ENCODE measurements around the gene HLCS. TPM values are rescaled to one million over a fixed set of nuclear protein-coding genes. Genes with fewer than 3 reads are reported as not detected.

Gene HLCS
- total and polyA plus RNA-seq, 2 of the 4 experiments (the other 2 are of a cell fraction): 10.6 to 21.0 TPM

DNA sequence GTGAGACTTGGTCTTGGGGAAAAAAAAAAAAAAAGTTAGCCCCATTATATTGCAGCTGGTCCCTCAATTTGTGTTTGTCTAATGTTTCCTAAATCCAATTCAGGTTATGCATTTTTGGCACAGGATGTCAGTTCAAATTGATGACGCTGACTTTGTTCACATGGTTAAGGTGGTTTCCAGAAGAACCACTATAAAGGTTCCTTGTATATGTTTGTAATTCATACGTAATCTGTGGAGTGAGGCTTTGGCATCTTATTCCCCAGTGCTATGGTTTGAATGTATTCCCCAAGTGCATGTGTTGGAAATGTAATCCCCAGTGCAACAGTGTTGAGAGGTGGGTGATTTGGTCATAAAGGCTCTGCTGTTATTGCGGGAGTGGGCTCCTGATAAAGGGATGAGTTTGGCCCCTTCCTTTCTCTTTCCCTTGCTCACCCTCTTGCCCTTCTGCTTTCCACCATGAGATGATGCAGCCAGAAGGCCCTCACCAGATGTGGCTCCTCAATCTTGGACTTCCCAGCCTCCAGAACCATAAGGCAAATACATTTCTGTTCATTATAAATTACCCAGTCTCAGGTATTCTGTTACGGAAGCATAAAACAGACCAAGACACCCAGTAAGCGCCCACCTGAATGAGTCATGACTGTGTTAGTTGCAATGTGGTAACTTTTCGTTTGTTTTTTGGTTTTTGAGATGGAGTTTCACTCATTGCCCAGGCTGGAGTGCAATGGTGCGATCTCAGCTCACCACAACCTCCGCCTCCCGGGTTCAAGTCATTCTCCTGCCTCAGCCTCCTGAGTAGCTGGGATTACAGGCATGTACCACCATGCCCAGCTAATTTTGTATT is 19.5 kb upstream of the HLCS start (continued):
- no peak for TF ChIP-seq FOS (IDR thresholded peaks at IDR 0.05; ENCODE audit: low read depth, low read length)

DNA sequence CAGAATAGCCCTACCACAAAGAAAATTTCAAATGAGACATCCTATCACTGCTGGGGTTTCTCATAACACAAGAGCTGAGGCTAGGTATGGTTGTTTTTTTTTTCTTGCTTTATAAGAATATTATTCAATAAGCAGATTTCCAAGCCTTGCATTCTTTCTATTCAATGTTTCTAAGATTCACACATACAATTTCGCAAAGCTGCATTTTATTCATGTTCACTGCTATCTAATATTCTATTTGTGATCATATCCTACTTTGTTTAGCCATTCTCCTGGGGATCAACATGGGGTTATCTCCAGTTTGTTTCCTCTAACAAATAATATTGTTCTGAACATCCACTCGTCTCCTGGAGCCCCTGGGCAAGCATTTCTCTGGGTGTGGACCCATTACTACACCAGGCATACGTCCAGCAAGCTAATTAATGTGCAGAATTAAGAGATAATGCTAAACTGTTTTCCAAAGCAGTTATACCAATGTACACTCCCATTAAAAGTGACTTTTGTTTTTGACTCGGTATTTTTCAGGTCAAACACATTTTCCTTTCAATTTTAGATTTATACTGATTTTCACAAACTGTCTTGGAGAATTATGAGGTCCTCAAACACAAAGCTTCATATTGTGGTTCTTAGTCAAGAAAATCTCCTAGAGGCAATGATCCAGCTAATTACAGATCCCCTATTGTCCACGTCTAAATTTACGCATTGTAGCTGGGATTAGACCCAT is 15.7 kb upstream of the HLCS start:
- Histone ChIP-seq H3K4me3 (ENCODE audit: insufficient read depth, low read depth, low read length) (no peak overlapping the region), H4K20me1 (ENCODE audit: insufficient read depth, low read length) (no peaks in the 10 kb centered on the region), H3K79me1 (ENCODE audit: low read depth in 1 of 2, low read length in 2 of 2) (peaks cover 0 to 6% of the 10 kb centered on the region in 2 experiments; a peak in 1 of 4 replicates), H3K36me3 (ENCODE audit: control insufficient read depth, insufficient read depth, low read length) (no peaks in the 10 kb centered on the region), H3K27ac (ENCODE audit: insufficient read depth, low read length) (no peak overlapping the region), H3K4me2 (ENCODE audit: low read depth, low read length) (no peak overlapping the region), H2BK15ac (ENCODE audit: low read depth, low read length) (no peak overlapping the region), H3K18ac (ENCODE audit: low read depth, low read length) (no peak overlapping the region), H2BK5ac (ENCODE audit: low read depth, low read length, poor library complexity, severe bottlenecking) (no peak overlapping the region), H4K8ac (ENCODE audit: low read depth in 2 of 2, low read length in 2 of 2) (no peak overlapping the region), H3K9me3 (ENCODE audit: control insufficient read depth, insufficient read depth, low read length) (no peaks in the 10 kb centered on the region), H4K5ac (ENCODE audit: low read depth, low read length) (no peak overlapping the region), H2AFZ (replicated peaks; ENCODE audit: low read length, poor library complexity) (no peak overlapping the region), H2BK120ac (ENCODE audit: low read depth, low read length) (no peak overlapping the region), H3K27me3 (ENCODE audit: control insufficient read depth, insufficient read depth, low read length) (no peaks in the 10 kb centered on the region; the same call in 1 of the 2 replicates), H3K56ac (ENCODE audit: extremely low read depth, insufficient read depth, low read length) (no peak overlapping the region), H2AK5ac (ENCODE audit: low read depth, low read length) (no peak overlapping the region), H3K4me1 (ENCODE audit: control insufficient read depth, insufficient read depth, low read length) (peaks cover 5% of the 10 kb centered on the region), H3K23ac (ENCODE audit: low read depth, low read length) (no peak overlapping the region), H2AK9ac (replicated peaks; ENCODE audit: low read depth, low read length, poor library complexity) (no peak overlapping the region), H2BK20ac (ENCODE audit: low read depth, low read length) (no peak overlapping the region), H4K91ac (ENCODE audit: insufficient read depth, low read depth, low read length) (no peak overlapping the region), H3K4ac (ENCODE audit: low read depth, low read length) (no peak overlapping the region), H3K9me1 (ENCODE audit: insufficient read depth, low read length) (0 out of 2 replicates have a peak, but pooled peaks cover 4% of the 10 kb centered on the region), H3K14ac (replicated peaks; ENCODE audit: low read depth, low read length) (no peak overlapping the region), H3K9ac (ENCODE audit: low read depth, low read length) (no peak overlapping the region)
- no TSS peak for BruUV-seq (replicated peaks)
- POLR2A ChIA-PET (ENCODE audit: unreplicated experiment): no interaction called here
- in situ Hi-C loops (cut with MboI; ENCODE audit: low sequenced_read_pairs) (no loop called here), intact Hi-C loops (cut with micrococcal nuclease) (no loop called here), dilution Hi-C loops (cut with HindIII; ENCODE audit: low sequenced_read_pairs, unreplicated experiment) (no loop called here)
- TF ChIP-seq NFE2L2 (IDR thresholded peaks at IDR 0.05; ENCODE audit: low read depth, low read length) (no peak), FOS (IDR thresholded peaks at IDR 0.05; ENCODE audit: low read depth, low read length) (no peak)
- no CpG with 5 or more reads among the region's 6 CpGs for WGBS, 2 experiments (ENCODE audit: extremely low coverage in 2 of 2, insufficient read length in 1 of 2)
- CTCF ChIA-PET: no interaction called here
- DNase-seq: no peak
- ATAC-seq (ENCODE audit: low read depth): no peak

All from IMR-90 (cell line).